Activated CD4-positive, CD25-positive, alpha-beta regulatory T cell treated with anti-CD3 and anti-CD28 coated beads, Interleukin-2, amount 50 U/mL, for 16 hours (primary cell): ENCODE measurements around the gene TBX15.

Source experiments
- DNase-seq: peaks from one replicate; pipeline ENCODE4 v3.0.0-alpha.2; 2020; ENCODE audit warnings: low read depth, low spot score

Gene TBX15

GRCh38 chr1:118896416-118896815 is 91.7 kb downstream of the TBX15 start:
- no peak for DNase-seq

GRCh38 chr1:118894836-118895235 is 93.3 kb downstream of the TBX15 start:
- no peak for DNase-seq

- no peak for DNase-seq
Measured at GRCh38 chr1:118890851-118891384, 97.2 kb downstream of the TBX15 start.

GRCh38 chr1:118884946-118885345 is 103.2 kb downstream of the TBX15 start:
- DNase-seq = no peak

GRCh38 chr1:118881751-118882150 is 106.4 kb downstream of the TBX15 start:
- no peak for DNase-seq

GRCh38 chr1:118878661-118879060 is 109.5 kb downstream of the TBX15 start:
- no peak for DNase-seq

GRCh38 chr1:118877668-118878396 is 110.3 kb downstream of the TBX15 start:
- DNase-seq = no peak

GRCh38 chr1:118871582-118872171 is 116.5 kb downstream of the TBX15 start:
- no peak for DNase-seq

- DNase-seq = no peak
Measured at GRCh38 chr1:118868387-118868786, 119.8 kb downstream of the TBX15 start.

- no peak for DNase-seq
Measured at GRCh38 chr1:118866330-118866729, 121.8 kb downstream of the TBX15 start.

- DNase-seq = no peak
Measured at GRCh38 chr1:118863688-118864087, 124.5 kb downstream of the TBX15 start.

GRCh38 chr1:118862755-118863154 is 125.4 kb downstream of the TBX15 start:
- DNase-seq = no peak

- no peak for DNase-seq
Measured at GRCh38 chr1:118861216-118861615, 126.9 kb downstream of the TBX15 start.

- no peak for DNase-seq
Measured at GRCh38 chr1:118859999-118860398, 128.1 kb downstream of the TBX15 start.

- DNase-seq = no peak
Measured at GRCh38 chr1:118846443-118846842, 141.7 kb downstream of the TBX15 start.

GRCh38 chr1:118842452-118843201 is 145.5 kb downstream of the TBX15 start:
- DNase-seq = no peak

GRCh38 chr1:118841521-118841920 is 146.6 kb downstream of the TBX15 start:
- no peak for DNase-seq
